Myocyte (in vitro differentiated cells): ENCODE measurements around the gene HAUS6. TPM values are rescaled to one million over a fixed set of nuclear protein-coding genes. Genes with fewer than 3 reads are reported as not detected.
"Not testable (repeated sequence)": the region's sequence is repeated elsewhere in the genome, so short reads cannot be mapped to it uniquely, and the experiment has no call there.

Experiments
- DNase-seq: peaks from one replicate; pipeline ENCODE4 v3.0.0-alpha.2; 2012; ENCODE audit warnings: low read depth
- total RNA-seq: library from RNA; depleted of rRNA; stranded (reverse); fragments of >200 nt; gene quantifications from 2 replicates; pipeline ENCODE4 v1.2.3, GENCODE V29; 2014

Gene HAUS6
- total RNA-seq, 1 donor from 2014 or later = 15.4 TPM

GRCh38 chr9:19048966-19049916 is 53.5 kb downstream of the HAUS6 start, which contains the start of gene RRAGA:
TSS of gene RRAGA (plus strand) at chr9:19049427. CDS start at chr9:19049660, 233 bp downstream.
- peak; percentile 97 for DNase-seq

- DNase-seq = no peak
Observed at GRCh38 chr9:19036611-19037010, 66.1 kb downstream of the HAUS6 start.

- no peak for DNase-seq
Observed at GRCh38 chr9:19033015-19033414, 69.7 kb downstream of the HAUS6 start, which contains the start of gene SAXO1. TSS of gene SAXO1 (minus strand) at chr9:19033209. CDS start at chr9:19032908, 301 bp downstream.

- DNase-seq = no peak
Observed at GRCh38 chr9:19032406-19032805, 70.3 kb downstream of the HAUS6 start.

GRCh38 chr9:19030899-19031298 is 71.8 kb downstream of the HAUS6 start:
- DNase-seq = no peak

GRCh38 chr9:19028835-19029451 is 73.8 kb downstream of the HAUS6 start:
- DNase-seq = peak; percentile 81

- DNase-seq = no peak
Observed at GRCh38 chr9:19027825-19028224, 74.9 kb downstream of the HAUS6 start.

GRCh38 chr9:19026375-19026774 is 76.3 kb downstream of the HAUS6 start:
- no peak for DNase-seq

GRCh38 chr9:19023078-19023477 is 79.6 kb downstream of the HAUS6 start:
- DNase-seq = no peak

GRCh38 chr9:19022206-19022605 is 80.5 kb downstream of the HAUS6 start:
- no peak for DNase-seq

GRCh38 chr9:19021649-19022048 is 81.1 kb downstream of the HAUS6 start:
- not testable (repeated sequence) for DNase-seq

GRCh38 chr9:19020886-19021455 is 81.7 kb downstream of the HAUS6 start:
- peak; percentile 34 for DNase-seq

- no peak for DNase-seq
Observed at GRCh38 chr9:19018201-19018600, 84.5 kb downstream of the HAUS6 start.

GRCh38 chr9:19009391-19009965 is 93.2 kb downstream of the HAUS6 start:
- DNase-seq = no peak

Other genes with a start within 250 kb of the HAUS6 start
- 0.57 TPM in 1 of 2 replicates, not detected in the other for gene SAXO1, start 69.7 kb downstream of the HAUS6 start, total RNA-seq
- 42.8 and 54.0 TPM in 2 replicates for gene RRAGA, start 53.5 kb downstream of the HAUS6 start, total RNA-seq
- 27.4 and 43.5 TPM in 2 replicates for gene PLIN2, start 24.6 kb upstream of the HAUS6 start, total RNA-seq
- 24.9 and 31.3 TPM in 2 replicates for gene DENND4C, start 127.8 kb upstream of the HAUS6 start, total RNA-seq